K562 (cell line): ENCODE results near the gene NAPA. TPM values are rescaled to one million over a fixed set of nuclear protein-coding genes. Genes with fewer than 3 reads are reported as not detected.
A peak's percentile ranks its signal among the peaks of the same experiment; 100 is the strongest.

Source experiments
- ARID3B ChIP-seq: fragments of 250-450 bp; sonication (Bioruptor Pico); IDR thresholded peaks from 2 replicates; pipeline ENCODE4 v1.4.0; 2020; ENCODE audit warnings: borderline replicate concordance
- EWSR1 ChIP-seq: fragments of 450-650 bp; IDR thresholded peaks from 2 replicates; pipeline ENCODE4 v1.6.1; 2018; ENCODE audit warnings: borderline replicate concordance, mild to moderate bottlenecking, low read depth, moderate library complexity; ENCODE audit not compliant: partially characterized antibody
- GTF2E2 ChIP-seq: fragments of 200-800 bp; sonication (Bioruptor generic); IDR thresholded peaks from 2 replicates; pipeline ENCODE4 v1.6.1; 2016; ENCODE audit warnings: missing genetic modification characterization, missing compliant biosample characterization
- HDGF ChIP-seq: fragments of 450-650 bp; IDR thresholded peaks from 2 replicates; pipeline ENCODE4 v1.6.1; 2016
- IFI16 ChIP-seq: fragments of 250-450 bp; sonication (Bioruptor Pico); IDR thresholded peaks from 2 replicates; pipeline ENCODE4 v2.1.2; 2022; ENCODE audit warnings: mild to moderate bottlenecking, inconsistent platforms
- ILF3 ChIP-seq: fragments of 450-650 bp; IDR thresholded peaks from 2 replicates; pipeline ENCODE4 v1.6.1; 2018; ENCODE audit warnings: antibody characterized with exemption, mild to moderate bottlenecking, moderate library complexity, borderline replicate concordance
- NCOR1 ChIP-seq: fragments of 450-650 bp; IDR thresholded peaks from 2 replicates; pipeline ENCODE4 v1.6.1; 2016; ENCODE audit warnings: mild to moderate bottlenecking, moderate library complexity
- NKRF ChIP-seq: fragments of 450-650 bp; IDR thresholded peaks from 2 replicates; pipeline ENCODE4 v1.6.1; 2016; ENCODE audit warnings: borderline replicate concordance
- POLR2G ChIP-seq: fragments of 200-400 bp; formaldehyde crosslinking; IDR thresholded peaks from 2 replicates; pipeline ENCODE4 v1.6.1; 2017; ENCODE audit warnings: low read depth, mild to moderate bottlenecking, antibody characterized with exemption, low read length, moderate library complexity
- RBM15 ChIP-seq: fragments of 200-400 bp; formaldehyde crosslinking; IDR thresholded peaks from 2 replicates; pipeline ENCODE4 v1.6.1; 2018; ENCODE audit warnings: mild to moderate bottlenecking, low read length, moderate library complexity; ENCODE audit not compliant: insufficient read depth
- SRSF3 ChIP-seq: fragments of 200-400 bp; formaldehyde crosslinking; IDR thresholded peaks from 2 replicates; pipeline ENCODE4 v1.6.1; 2016; ENCODE audit warnings: mild to moderate bottlenecking, low read length, moderate library complexity; ENCODE audit not compliant: insufficient read depth
- TAL1 ChIP-seq: fragments of 450-650 bp; IDR thresholded peaks from 2 replicates; pipeline ENCODE4 v1.6.1; 2016; ENCODE audit warnings: mild to moderate bottlenecking
- TCF7L2 ChIP-seq: fragments of 150-350 bp; IDR thresholded peaks from 2 replicates; pipeline ENCODE4 v1.6.1; 2016; ENCODE audit warnings: low read depth, mild to moderate bottlenecking, low read length, moderate library complexity
- TEAD1 ChIP-seq, 2 experiments: fragments of 450-650 bp in 1 of 2; sonication (generic) in 1 of 2; formaldehyde crosslinking; IDR thresholded peaks; 2 replicates each; pipeline versions ENCODE4 v1.4.0 to v1.8.0; 2020 to 2022; ENCODE audit warnings: mild to moderate bottlenecking in 2 of 2, missing genetic modification reagents in 1 of 2
- U2AF1 ChIP-seq: fragments of 200-400 bp; formaldehyde crosslinking; optimal IDR thresholded peaks from 2 replicates; pipeline ENCODE3; 2017; ENCODE audit warnings: mild to moderate bottlenecking, low read depth, low read length, moderate library complexity
- ZBTB17 ChIP-seq: fragments of 450-650 bp; formaldehyde crosslinking; IDR thresholded peaks from 2 replicates; pipeline ENCODE4 v1.4.0; 2020; ENCODE audit warnings: mild to moderate bottlenecking
- ZNF146 ChIP-seq: IDR thresholded peaks from one replicate; pipeline ENCODE4 v1.6.1; 2018; ENCODE audit warnings: missing compliant biosample characterization; ENCODE audit not compliant: unreplicated experiment
- ZNF175 ChIP-seq: fragments of 200-800 bp; sonication (Bioruptor generic); IDR thresholded peaks from 2 replicates; pipeline ENCODE4 v1.6.1; 2016; ENCODE audit warnings: low read depth, mild to moderate bottlenecking, missing genetic modification characterization, missing compliant biosample characterization
- ZNF668 ChIP-seq: fragments of 250-450 bp; sonication (Bioruptor Pico); IDR thresholded peaks from 2 replicates; pipeline ENCODE4 v1.8.0; 2022; ENCODE audit warnings: mild to moderate bottlenecking, inconsistent platforms
- polyA plus RNA-seq, 8 experiments: library from polyadenylated mRNA; depleted of rRNA in 4 of 8; stranded (reverse) in 5 of 8; unstranded in 3 of 8; fragments of >200 nt; fragmentation: Nextera tagmentation in 2 of 8; fragmentation: Illumina TruSeq in 1 of 8; extraction: Ambion mirVana in 2 of 8; extraction: Trizol in 1 of 8; gene quantifications; 2 replicates each; pipeline versions ENCODE4 v1.2.1 to v1.2.3, GENCODE V29; 2011 to 2014; ENCODE audit warnings: inconsistent platforms in 1 of 8, missing spikeins in 1 of 8
- total RNA-seq, 7 experiments: library from RNA; depleted of rRNA in 6 of 7; stranded (reverse); fragments of >200 nt in 6 of 7; fragmentation: Illumina TruSeq in 2 of 7; extraction: Trizol in 2 of 7; gene quantifications; 2 replicates each; pipeline versions ENCODE4 v1.2.1 to v1.2.3, GENCODE V29; 2011 to 2021; ENCODE audit warnings: low replicate concordance in 1 of 7
- TF ChIP-seq, protein P1 (sequence below): fragments of 250-450 bp; sonication (Bioruptor Pico); IDR thresholded peaks from 2 replicates; pipeline ENCODE4 v1.5.0; 2022; ENCODE audit warnings: mild to moderate bottlenecking
- TF ChIP-seq, protein P2 (sequence below): sonication (generic); formaldehyde crosslinking; IDR thresholded peaks from 2 replicates; pipeline ENCODE4 v1.8.1; 2023; ENCODE audit warnings: mild to moderate bottlenecking, missing genetic modification reagents, moderate library complexity

NAPA gene
- total and polyA plus RNA-seq, 9 of the 15 experiments (the other 6 are each of a cell fraction or from before 2014, with no cell fraction given) = 5.4 to 98.6 (median 77.5) TPM

DNA sequence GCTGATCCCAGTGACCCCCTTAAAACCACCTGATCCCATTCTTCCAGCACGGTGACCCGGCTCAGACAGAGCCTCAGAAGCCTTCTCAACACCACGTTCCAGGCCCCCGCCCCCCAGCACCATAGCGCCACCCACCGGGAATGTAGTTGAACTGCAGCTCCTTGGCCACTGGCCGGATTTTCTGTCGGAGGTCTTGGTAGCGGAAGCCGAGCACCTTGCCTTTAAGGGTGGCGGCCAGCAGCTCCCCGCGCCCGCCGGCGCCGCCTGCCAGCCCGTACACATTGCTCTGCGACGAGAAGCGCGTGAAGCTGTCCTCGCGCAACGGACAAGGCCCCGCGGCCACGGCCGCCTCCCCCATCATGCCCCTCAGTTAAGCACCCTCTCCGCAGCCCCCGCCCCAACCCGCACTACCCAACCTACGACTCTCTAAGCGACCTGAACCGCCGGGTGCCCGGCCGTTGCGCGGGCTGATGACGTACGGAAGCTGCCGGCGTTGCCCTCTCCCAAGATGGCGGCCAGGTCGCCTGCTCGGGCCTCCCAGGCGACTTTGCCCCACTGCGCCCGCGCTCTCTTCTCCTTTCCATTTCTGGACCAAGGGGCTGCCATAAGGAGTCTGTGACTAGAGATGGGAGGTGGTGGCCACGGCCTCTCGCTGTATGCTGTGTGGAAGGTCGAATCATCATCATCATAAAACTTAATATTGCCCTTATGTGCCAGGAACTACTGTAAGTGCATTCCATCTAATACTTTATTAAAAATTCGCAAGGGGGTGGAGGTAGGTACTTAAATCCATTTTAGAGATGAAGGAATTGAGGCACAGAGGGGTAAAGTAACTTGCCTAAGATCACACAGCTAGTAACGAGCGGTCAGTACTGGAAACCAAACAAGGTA is 30.8 kb downstream of the NAPA start, which contains the start of gene KPTN (continued):
- TF ChIP-seq NKRF = peak; percentile 75; the same call in 1 of the 2 replicates
- TF ChIP-seq RBM15 = no peak
- peak; percentile 31; the same call in 1 of the 2 replicates for TF ChIP-seq ZNF175 (CRISPR knock-in tag)
- TF ChIP-seq ZNF146 (CRISPR knock-in tag) = no peak
- TF ChIP-seq, protein P1, sequence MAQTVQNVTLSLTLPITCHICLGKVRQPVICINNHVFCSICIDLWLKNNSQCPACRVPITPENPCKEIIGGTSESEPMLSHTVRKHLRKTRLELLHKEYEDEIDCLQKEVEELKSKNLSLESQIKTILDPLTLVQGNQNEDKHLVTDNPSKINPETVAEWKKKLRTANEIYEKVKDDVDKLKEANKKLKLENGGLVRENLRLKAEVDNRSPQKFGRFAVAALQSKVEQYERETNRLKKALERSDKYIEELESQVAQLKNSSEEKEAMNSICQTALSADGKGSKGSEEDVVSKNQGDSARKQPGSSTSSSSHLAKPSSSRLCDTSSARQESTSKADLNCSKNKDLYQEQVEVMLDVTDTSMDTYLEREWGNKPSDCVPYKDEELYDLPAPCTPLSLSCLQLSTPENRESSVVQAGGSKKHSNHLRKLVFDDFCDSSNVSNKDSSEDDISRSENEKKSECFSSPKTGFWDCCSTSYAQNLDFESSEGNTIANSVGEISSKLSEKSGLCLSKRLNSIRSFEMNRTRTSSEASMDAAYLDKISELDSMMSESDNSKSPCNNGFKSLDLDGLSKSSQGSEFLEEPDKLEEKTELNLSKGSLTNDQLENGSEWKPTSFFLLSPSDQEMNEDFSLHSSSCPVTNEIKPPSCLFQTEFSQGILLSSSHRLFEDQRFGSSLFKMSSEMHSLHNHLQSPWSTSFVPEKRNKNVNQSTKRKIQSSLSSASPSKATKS (CRISPR knock-in tag) = no peak
- peak; percentile 77; the same call in 1 of the 2 replicates for TF ChIP-seq GTF2E2
- TF ChIP-seq HDGF = no peak
- peak; percentile 85 for TF ChIP-seq ZBTB17
- no peak for TF ChIP-seq TAL1
- TF ChIP-seq ARID3B (CRISPR knock-in tag) = peak; percentile 63; the same call in 1 of the 2 replicates
- TF ChIP-seq TCF7L2 = no peak
- no peak for TF ChIP-seq U2AF1
- no peak for TF ChIP-seq ZNF668 (CRISPR knock-in tag)
- no peak for TF ChIP-seq IFI16 (CRISPR knock-in tag)
- TF ChIP-seq NCOR1 = peak; percentile 35
- TF ChIP-seq SRSF3 = no peak
- TF ChIP-seq TEAD1 (CRISPR knock-in tag; IDR thresholded peaks at IDR 0.05) = peak; percentile 44 to 99; a peak in 3 of 4 replicates
- TF ChIP-seq POLR2G = peak; percentile 92
- no peak for TF ChIP-seq ILF3
- TF ChIP-seq, protein P2, sequence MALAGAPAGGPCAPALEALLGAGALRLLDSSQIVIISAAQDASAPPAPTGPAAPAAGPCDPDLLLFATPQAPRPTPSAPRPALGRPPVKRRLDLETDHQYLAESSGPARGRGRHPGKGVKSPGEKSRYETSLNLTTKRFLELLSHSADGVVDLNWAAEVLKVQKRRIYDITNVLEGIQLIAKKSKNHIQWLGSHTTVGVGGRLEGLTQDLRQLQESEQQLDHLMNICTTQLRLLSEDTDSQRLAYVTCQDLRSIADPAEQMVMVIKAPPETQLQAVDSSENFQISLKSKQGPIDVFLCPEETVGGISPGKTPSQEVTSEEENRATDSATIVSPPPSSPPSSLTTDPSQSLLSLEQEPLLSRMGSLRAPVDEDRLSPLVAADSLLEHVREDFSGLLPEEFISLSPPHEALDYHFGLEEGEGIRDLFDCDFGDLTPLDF (CRISPR knock-in tag) = peak; percentile 64; the same call in 1 of the 2 replicates
- no peak for TF ChIP-seq EWSR1
